GM06990 (cell line): ENCODE measurements around the gene SLIT1.

Experiments used
- DNase-seq: peaks from one replicate; pipeline ENCODE4 v3.0.0-alpha.2; 2011; ENCODE audit not compliant: insufficient read length; ENCODE audit errors: extremely low read depth
- H3K27me3 ChIP-seq: replicated peaks from 2 replicates; pipeline ENCODE4 v1.6.0; 2011; ENCODE audit warnings: low read length; ENCODE audit not compliant: control insufficient read depth, insufficient read depth
- H3K36me3 ChIP-seq: 2 replicates; pipeline ENCODE4 v1.5.1; 2011; ENCODE audit warnings: low read length; ENCODE audit not compliant: control insufficient read depth, insufficient read depth
- H3K4me3 ChIP-seq: replicated peaks from 2 replicates; pipeline ENCODE4 v1.5.1; 2011; ENCODE audit warnings: low read depth, mild to moderate bottlenecking, control low read depth, low read length
- CTCF ChIP-seq: IDR thresholded peaks from 2 replicates; pipeline ENCODE4 v1.5.1; 2011; ENCODE audit warnings: low read length, control low read depth, mild to moderate bottlenecking, inconsistent platforms; ENCODE audit not compliant: insufficient read depth, poor library complexity, severe bottlenecking

Gene SLIT1

DNA sequence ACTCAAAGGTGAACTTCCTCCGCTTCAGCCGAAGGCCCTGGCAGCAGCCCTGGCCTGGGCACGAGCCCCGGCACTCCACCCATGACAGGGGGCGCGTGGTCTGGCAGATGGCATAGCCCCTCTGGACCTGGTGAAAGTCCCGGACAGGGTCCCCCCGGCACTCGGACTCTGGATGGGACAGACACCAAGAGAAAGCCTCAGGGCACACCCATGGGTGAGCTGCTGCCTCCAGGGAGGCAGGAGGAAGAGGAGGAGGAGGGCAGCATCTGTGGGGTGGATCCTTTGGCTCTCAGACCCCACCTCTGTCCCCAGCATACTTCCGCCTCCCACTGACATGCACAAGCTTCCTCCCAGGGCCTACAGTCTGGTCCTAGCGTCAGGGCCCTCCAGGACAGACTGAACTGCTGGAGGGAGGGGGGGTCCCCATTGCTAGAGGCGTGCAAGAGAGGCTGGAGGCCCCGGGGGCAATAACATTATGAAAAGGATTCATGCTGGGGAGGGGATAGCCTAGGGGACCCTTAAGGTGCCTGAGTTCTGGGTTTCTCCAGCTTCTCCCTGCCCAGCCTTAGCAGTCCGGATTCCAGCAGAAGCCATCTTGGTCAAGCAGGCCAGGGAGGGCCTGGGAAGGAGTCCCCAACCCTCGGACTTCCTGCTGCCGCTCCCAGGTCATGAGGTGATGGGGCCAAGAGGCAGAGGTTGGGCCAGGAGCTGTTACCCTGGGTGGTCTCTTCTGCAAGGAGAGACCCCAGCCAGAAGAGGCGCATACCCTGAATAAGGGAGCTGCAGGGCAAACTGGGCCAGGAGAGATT is 184.4 kb downstream of the SLIT1 start:
- Histone ChIP-seq H3K27me3 (no peaks in the 10 kb centered on the region), H3K36me3 (no peaks in the 10 kb centered on the region), H3K4me3 (no peak overlapping the region)
- DNase-seq: no peak
- no peak for TF ChIP-seq CTCF

- no peak for DNase-seq
- no peaks in the 10 kb centered on the region for H3K27me3 ChIP-seq
- H3K36me3 ChIP-seq: no peaks in the 10 kb centered on the region
- no peak overlapping the region for H3K4me3 ChIP-seq
- peak; percentile 11 for TF ChIP-seq CTCF
These were observed 185.1 kb downstream of the SLIT1 start for GRCh38 chr10:97000487-97001182.

DNA sequence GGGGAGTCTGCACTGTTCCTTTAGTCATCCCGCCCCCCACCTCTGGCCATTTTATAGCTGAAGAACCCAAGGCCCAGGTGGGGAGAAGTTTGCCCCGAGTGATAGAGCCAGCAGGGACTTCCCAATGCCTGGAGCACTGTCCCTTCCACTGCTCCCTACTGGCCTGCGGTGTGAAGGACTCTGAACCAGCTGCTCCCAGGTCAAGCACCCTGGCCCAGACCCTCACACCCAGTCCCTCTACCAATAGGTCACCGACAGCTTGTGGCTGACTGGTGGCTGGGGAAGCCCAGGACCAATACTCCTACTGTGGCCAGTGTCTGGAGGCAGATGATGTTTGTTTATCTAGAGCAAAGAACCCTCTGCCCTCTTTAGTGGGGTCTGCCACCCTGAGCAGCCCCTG is 185.8 kb downstream of the SLIT1 start:
- no peak overlapping the region for H3K4me3 ChIP-seq
- DNase-seq: no peak
- no peaks in the 10 kb centered on the region for H3K36me3 ChIP-seq
- no peak for TF ChIP-seq CTCF
- H3K27me3 ChIP-seq: no peaks in the 10 kb centered on the region

GRCh38 chr10:96999337-96999736 is 186.4 kb downstream of the SLIT1 start:
- DNase-seq: no peak
- no peak for TF ChIP-seq CTCF
- Histone ChIP-seq H3K4me3 (no peak overlapping the region), H3K27me3 (no peaks in the 10 kb centered on the region), H3K36me3 (no peaks in the 10 kb centered on the region)

- H3K27me3 ChIP-seq: no peaks in the 10 kb centered on the region
- H3K36me3 ChIP-seq: no peaks in the 10 kb centered on the region
- DNase-seq: no peak
- no peak overlapping the region for H3K4me3 ChIP-seq
- no peak for TF ChIP-seq CTCF
These were observed 187.3 kb downstream of the SLIT1 start for GRCh38 chr10:96998329-96998888.
